ENCODE results near the gene ATG2B. TPM values are rescaled to one million over a fixed set of nuclear protein-coding genes. Genes with fewer than 3 reads are reported as not detected.

The ATG2B gene
- total and polyA plus RNA-seq, 2 of the 4 experiments (the other 2 are of a cell fraction) = 6.9 to 22.0 TPM

GRCh38 chr14:96410119-96410518 is 47.0 kb upstream of the ATG2B start:
- Histone ChIP-seq H3K9me1 (ENCODE audit: insufficient read depth, low read length) (no peaks in the 10 kb centered on the region), H2BK15ac (ENCODE audit: low read depth, low read length) (no peak overlapping the region), H3K27me3 (ENCODE audit: control insufficient read depth, insufficient read depth, low read length) (peaks cover 8% of the 10 kb centered on the region), H3K4me3 (ENCODE audit: insufficient read depth, low read depth, low read length) (no peak overlapping the region), H2AK9ac (replicated peaks; ENCODE audit: low read depth, low read length, poor library complexity) (no peak overlapping the region), H4K8ac (ENCODE audit: low read depth in 2 of 2, low read length in 2 of 2) (no peak overlapping the region), H3K18ac (ENCODE audit: low read depth, low read length) (no peak overlapping the region), H3K4me2 (ENCODE audit: low read depth, low read length) (no peak overlapping the region), H3K4me1 (ENCODE audit: control insufficient read depth, insufficient read depth, low read length) (no peaks in the 10 kb centered on the region), H2AFZ (replicated peaks; ENCODE audit: low read length, poor library complexity) (no peak overlapping the region), H3K79me1 (ENCODE audit: low read depth in 1 of 2, low read length in 2 of 2) (no peaks in the 10 kb centered on the region), H2BK20ac (ENCODE audit: low read depth, low read length) (no peak overlapping the region), H3K36me3 (ENCODE audit: control insufficient read depth, insufficient read depth, low read length) (no peaks in the 10 kb centered on the region), H4K20me1 (ENCODE audit: insufficient read depth, low read length) (no peaks in the 10 kb centered on the region), H2AK5ac (ENCODE audit: low read depth, low read length) (no peak overlapping the region), H3K23ac (ENCODE audit: low read depth, low read length) (no peak overlapping the region), H3K14ac (replicated peaks; ENCODE audit: low read depth, low read length) (no peak overlapping the region), H3K9me3 (ENCODE audit: control insufficient read depth, insufficient read depth, low read length) (no peaks in the 10 kb centered on the region), H3K4ac (ENCODE audit: low read depth, low read length) (no peak overlapping the region), H4K91ac (ENCODE audit: insufficient read depth, low read depth, low read length) (no peak overlapping the region), H4K5ac (ENCODE audit: low read depth, low read length) (no peak overlapping the region), H3K27ac (ENCODE audit: insufficient read depth, low read length) (no peak overlapping the region), H2BK120ac (ENCODE audit: low read depth, low read length) (no peak overlapping the region), H3K56ac (ENCODE audit: extremely low read depth, insufficient read depth, low read length) (no peak overlapping the region), H3K9ac (ENCODE audit: low read depth, low read length) (no peak overlapping the region), H2BK5ac (ENCODE audit: low read depth, low read length, poor library complexity, severe bottlenecking) (no peak overlapping the region)
- no peak for ATAC-seq (ENCODE audit: low read depth)
- in situ Hi-C loops (cut with MboI; ENCODE audit: low sequenced_read_pairs) = loop anchor here (10.0 to 25.0 kb wide), 2 partner anchors 405 to 848 kb away; no protein-coding TSS in a partner anchor
- TF ChIP-seq, protein P1, sequence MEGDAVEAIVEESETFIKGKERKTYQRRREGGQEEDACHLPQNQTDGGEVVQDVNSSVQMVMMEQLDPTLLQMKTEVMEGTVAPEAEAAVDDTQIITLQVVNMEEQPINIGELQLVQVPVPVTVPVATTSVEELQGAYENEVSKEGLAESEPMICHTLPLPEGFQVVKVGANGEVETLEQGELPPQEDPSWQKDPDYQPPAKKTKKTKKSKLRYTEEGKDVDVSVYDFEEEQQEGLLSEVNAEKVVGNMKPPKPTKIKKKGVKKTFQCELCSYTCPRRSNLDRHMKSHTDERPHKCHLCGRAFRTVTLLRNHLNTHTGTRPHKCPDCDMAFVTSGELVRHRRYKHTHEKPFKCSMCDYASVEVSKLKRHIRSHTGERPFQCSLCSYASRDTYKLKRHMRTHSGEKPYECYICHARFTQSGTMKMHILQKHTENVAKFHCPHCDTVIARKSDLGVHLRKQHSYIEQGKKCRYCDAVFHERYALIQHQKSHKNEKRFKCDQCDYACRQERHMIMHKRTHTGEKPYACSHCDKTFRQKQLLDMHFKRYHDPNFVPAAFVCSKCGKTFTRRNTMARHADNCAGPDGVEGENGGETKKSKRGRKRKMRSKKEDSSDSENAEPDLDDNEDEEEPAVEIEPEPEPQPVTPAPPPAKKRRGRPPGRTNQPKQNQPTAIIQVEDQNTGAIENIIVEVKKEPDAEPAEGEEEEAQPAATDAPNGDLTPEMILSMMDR (conservative IDR thresholded peaks at IDR 0.05; ENCODE audit: low read depth, low read length) = no peak
- no peak for TF ChIP-seq MAZ (IDR thresholded peaks at IDR 0.05; ENCODE audit: borderline replicate concordance, low read depth, low read length)
- no peak for TF ChIP-seq CEBPB (IDR thresholded peaks at IDR 0.05; ENCODE audit: low read depth, low read length)
- no peak for TF ChIP-seq NFE2L2 (IDR thresholded peaks at IDR 0.05; ENCODE audit: low read depth, low read length)
- no peak for TF ChIP-seq MXI1 (IDR thresholded peaks at IDR 0.05; ENCODE audit: borderline replicate concordance, low read depth, low read length)
- TF ChIP-seq CHD1 (IDR thresholded peaks at IDR 0.05; ENCODE audit: low read depth, low read length) = no peak
- no peak for TF ChIP-seq POLR2A (IDR thresholded peaks at IDR 0.05; ENCODE audit: low read depth, low read length)
- TF ChIP-seq, protein P2, sequence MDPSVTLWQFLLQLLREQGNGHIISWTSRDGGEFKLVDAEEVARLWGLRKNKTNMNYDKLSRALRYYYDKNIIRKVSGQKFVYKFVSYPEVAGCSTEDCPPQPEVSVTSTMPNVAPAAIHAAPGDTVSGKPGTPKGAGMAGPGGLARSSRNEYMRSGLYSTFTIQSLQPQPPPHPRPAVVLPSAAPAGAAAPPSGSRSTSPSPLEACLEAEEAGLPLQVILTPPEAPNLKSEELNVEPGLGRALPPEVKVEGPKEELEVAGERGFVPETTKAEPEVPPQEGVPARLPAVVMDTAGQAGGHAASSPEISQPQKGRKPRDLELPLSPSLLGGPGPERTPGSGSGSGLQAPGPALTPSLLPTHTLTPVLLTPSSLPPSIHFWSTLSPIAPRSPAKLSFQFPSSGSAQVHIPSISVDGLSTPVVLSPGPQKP (IDR thresholded peaks at IDR 0.05; ENCODE audit: borderline replicate concordance, low read depth, low read length) = no peak
- WGBS, 2 experiments (ENCODE audit: extremely low coverage in 2 of 2, insufficient read length in 1 of 2) = no CpG with 5 or more reads among the region's 4 CpGs
- CTCF ChIA-PET = no interaction called here
- DNase-seq = no peak
- no TSS peak for BruUV-seq (replicated peaks)
- dilution Hi-C loops (cut with HindIII; ENCODE audit: low sequenced_read_pairs, unreplicated experiment) = no loop called here
- POLR2A ChIA-PET (ENCODE audit: unreplicated experiment) = no interaction called here
- intact Hi-C loops (cut with micrococcal nuclease) = no loop called here

Data from IMR-90 (cell line).